Hematopoietic multipotent progenitor cell treated with erythropoietin and hydrocortisone succinate and interleukin-3 and kit ligand, for 8 days (in vitro differentiated cells): ENCODE data around the gene TIMM44.

Experiments used
- DNase-seq: peaks from one replicate; pipeline ENCODE4 v3.0.0-alpha.2; 2015

TIMM44 gene

GRCh38 chr19:7912144-7912696 is 31.2 kb downstream of the TIMM44 start:
- no peak for DNase-seq

GRCh38 chr19:7911508-7912143 is 31.8 kb downstream of the TIMM44 start:
- no peak for DNase-seq

- DNase-seq: no peak
Observed at GRCh38 chr19:7910321-7911161, 32.9 kb downstream of the TIMM44 start.

GRCh38 chr19:7909471-7910067 is 33.9 kb downstream of the TIMM44 start:
- no peak for DNase-seq

- no peak for DNase-seq
Observed at GRCh38 chr19:7908742-7909461, 34.6 kb downstream of the TIMM44 start.

GRCh38 chr19:7908078-7908699 is 35.3 kb downstream of the TIMM44 start:
- DNase-seq: peak; percentile 42

- DNase-seq: no peak
Observed at GRCh38 chr19:7907544-7907943, 35.9 kb downstream of the TIMM44 start.

GRCh38 chr19:7907122-7907521 is 36.3 kb downstream of the TIMM44 start:
- DNase-seq: no peak

GRCh38 chr19:7905859-7906258 is 37.6 kb downstream of the TIMM44 start:
- no peak for DNase-seq

- DNase-seq: no peak
Observed at GRCh38 chr19:7905268-7905667, 38.2 kb downstream of the TIMM44 start.

GRCh38 chr19:7904074-7905020 is 39.1 kb downstream of the TIMM44 start:
- DNase-seq: peak; percentile 29

- DNase-seq: peak; percentile 99
Observed at GRCh38 chr19:7903244-7904073, 40.0 kb downstream of the TIMM44 start, which contains the start of gene MAP2K7. TSS of gene MAP2K7 (plus strand) at chr19:7903877. CDS start at chr19:7903945, 68 bp downstream.

GRCh38 chr19:7902796-7903243 is 40.6 kb downstream of the TIMM44 start:
- DNase-seq: no peak

GRCh38 chr19:7901337-7901736 is 42.1 kb downstream of the TIMM44 start:
- no peak for DNase-seq

GRCh38 chr19:7900931-7901330 is 42.5 kb downstream of the TIMM44 start:
- no peak for DNase-seq

- no peak for DNase-seq
Observed at GRCh38 chr19:7900401-7900870, 43.0 kb downstream of the TIMM44 start.

GRCh38 chr19:7899751-7900378 is 43.6 kb downstream of the TIMM44 start:
- no peak for DNase-seq

- no peak for DNase-seq
Observed at GRCh38 chr19:7898967-7899366, 44.5 kb downstream of the TIMM44 start.

GRCh38 chr19:7897292-7897691 is 46.2 kb downstream of the TIMM44 start:
- DNase-seq: no peak

GRCh38 chr19:7895565-7895964 is 47.9 kb downstream of the TIMM44 start:
- DNase-seq: no peak
